Osteoblast (primary cell): ENCODE data around the gene MS4A15. TPM values are rescaled to one million over a fixed set of nuclear protein-coding genes. Genes with fewer than 3 reads are reported as not detected.
A peak's percentile ranks its signal among the peaks of the same experiment; 100 is the strongest.

ENCODE experiments used
- DNase-seq: peaks from one replicate; pipeline ENCODE4 v3.0.0; 2011; ENCODE audit warnings: low spot score, mixed read lengths; ENCODE audit not compliant: insufficient read length; ENCODE audit errors: missing footprints
- H2AFZ ChIP-seq: 2 replicates; pipeline ENCODE4 v1.6.0; 2011; ENCODE audit warnings: mild to moderate bottlenecking, low read length
- H3K27ac ChIP-seq: 2 replicates; pipeline ENCODE4 v1.5.1; 2011; ENCODE audit warnings: mild to moderate bottlenecking, low read depth, low read length, moderate library complexity
- H3K27me3 ChIP-seq: 2 replicates; pipeline ENCODE4 v1.6.0; 2012; ENCODE audit warnings: mild to moderate bottlenecking, control low read depth, inconsistent platforms, low read length, moderate library complexity; ENCODE audit not compliant: insufficient read depth
- H3K36me3 ChIP-seq: 2 replicates; pipeline ENCODE4 v1.5.1; 2011; ENCODE audit warnings: mild to moderate bottlenecking, low read length, control low read depth, moderate library complexity; ENCODE audit not compliant: insufficient read depth
- H3K4me1 ChIP-seq: 2 replicates; pipeline ENCODE4 v1.5.1; 2011; ENCODE audit warnings: mild to moderate bottlenecking, low read length, control low read depth, moderate library complexity; ENCODE audit not compliant: insufficient read depth
- H3K4me2 ChIP-seq: 2 replicates; pipeline ENCODE4 v1.6.0; 2011; ENCODE audit warnings: mild to moderate bottlenecking, low read length; ENCODE audit not compliant: insufficient read depth
- H3K4me3 ChIP-seq: fragments of 200-600 bp; sonication (generic); 3 replicates; pipeline ENCODE4 v1.5.1; 2012; ENCODE audit warnings: mild to moderate bottlenecking, low read length, inconsistent platforms; ENCODE audit not compliant: insufficient read depth
- H3K79me2 ChIP-seq: 2 replicates; pipeline ENCODE4 v1.6.0; 2012; ENCODE audit warnings: mild to moderate bottlenecking, low read length, control low read depth, inconsistent platforms; ENCODE audit not compliant: insufficient read depth
- H3K9me3 ChIP-seq: 2 replicates; pipeline ENCODE4 v1.5.1; 2011; ENCODE audit warnings: low read depth, low read length, control low read depth
- H4K20me1 ChIP-seq: 2 replicates; pipeline ENCODE4 v1.6.0; 2012; ENCODE audit warnings: mild to moderate bottlenecking, low read length, control low read depth; ENCODE audit not compliant: insufficient read depth
- CTCF ChIP-seq: IDR thresholded peaks from 2 replicates; pipeline ENCODE4 v1.5.1; 2011; ENCODE audit warnings: mild to moderate bottlenecking, low read depth, low read length, moderate library complexity; ENCODE audit errors: extremely low read depth
- total RNA-seq: library from RNA; depleted of rRNA; stranded (reverse); fragments of >200 nt; gene quantifications from 2 replicates; pipeline ENCODE4 v1.2.3, GENCODE V29; 2012

MS4A15 gene
- total RNA-seq, 1 donor: not detected

GRCh38 chr11:60798631-60799030, 42.0 kb downstream of the MS4A15 start:
- no peaks in the 10 kb centered on the region for H3K4me1 ChIP-seq
- DNase-seq: peak; percentile 56
- no peak overlapping the region for H3K27ac ChIP-seq
- no peak overlapping the region for H2AFZ ChIP-seq
- H4K20me1 ChIP-seq: no peaks in the 10 kb centered on the region
- TF ChIP-seq CTCF: no peak
- H3K27me3 ChIP-seq: peaks cover 19% of the 10 kb centered on the region
- no peak overlapping the region for H3K4me2 ChIP-seq
- no peak overlapping the region for H3K4me3 ChIP-seq
- no peaks in the 10 kb centered on the region for H3K36me3 ChIP-seq
- no peaks in the 10 kb centered on the region for H3K9me3 ChIP-seq
- H3K79me2 ChIP-seq: no peaks in the 10 kb centered on the region

GRCh38 chr11:60801194-60801593, 44.5 kb downstream of the MS4A15 start:
- no peak overlapping the region for H3K27ac ChIP-seq
- H3K4me2 ChIP-seq: no peak overlapping the region
- no peaks in the 10 kb centered on the region for H3K79me2 ChIP-seq
- no peaks in the 10 kb centered on the region for H3K36me3 ChIP-seq
- TF ChIP-seq CTCF: no peak
- no peaks in the 10 kb centered on the region for H3K4me1 ChIP-seq
- peaks cover 12% of the 10 kb centered on the region for H3K27me3 ChIP-seq
- no peaks in the 10 kb centered on the region for H4K20me1 ChIP-seq
- no peaks in the 10 kb centered on the region for H3K9me3 ChIP-seq
- H2AFZ ChIP-seq: no peak overlapping the region
- H3K4me3 ChIP-seq: no peak overlapping the region
- DNase-seq: peak; percentile 21

GRCh38 chr11:60803273-60803936, 46.7 kb downstream of the MS4A15 start:
- Histone ChIP-seq H3K4me3 (no peak overlapping the region), H2AFZ (no peak overlapping the region)
- DNase-seq: peak; percentile 19

GRCh38 chr11:60809249-60809648, 52.6 kb downstream of the MS4A15 start:
- Histone ChIP-seq H3K79me2 (no peaks in the 10 kb centered on the region), H3K27me3 (no peaks in the 10 kb centered on the region), H3K4me3 (no peak overlapping the region), H3K4me1 (no peaks in the 10 kb centered on the region), H3K9me3 (no peaks in the 10 kb centered on the region), H3K4me2 (no peak overlapping the region), H3K27ac (no peak overlapping the region), H3K36me3 (no peaks in the 10 kb centered on the region), H2AFZ (no peak overlapping the region), H4K20me1 (no peaks in the 10 kb centered on the region)
- DNase-seq: peak; percentile 18
- no peak for TF ChIP-seq CTCF

More at GRCh38 chr11:60803273-60803936, 46.7 kb downstream of the MS4A15 start:
- TF ChIP-seq CTCF: no peak
- Histone ChIP-seq H3K27me3 (peaks cover 9% of the 10 kb centered on the region), H3K27ac (no peak overlapping the region), H3K4me1 (no peaks in the 10 kb centered on the region), H4K20me1 (no peaks in the 10 kb centered on the region), H3K79me2 (no peaks in the 10 kb centered on the region), H3K9me3 (no peaks in the 10 kb centered on the region), H3K36me3 (no peaks in the 10 kb centered on the region), H3K4me2 (no peak overlapping the region)
